Coronary artery (tissue), 2 donors: Measurements from ENCODE around the gene SNRPA.

Experiments
- DNase-seq: peaks from one replicate; pipeline ENCODE4 v3.0.0-alpha.2; 2017; ENCODE audit warnings: low spot score
- H3K27ac ChIP-seq, 2 donors: fragments of 200-600 bp; sonication (generic); one replicate each; pipeline ENCODE4 v1.5.1; 2016 to 2019
- H3K4me3 ChIP-seq: fragments of 200-600 bp; sonication (generic); 2 replicates; pipeline ENCODE4 v1.5.1; 2016; ENCODE audit warnings: mild to moderate bottlenecking, moderate library complexity
- TF ChIP-seq, protein P1 (sequence below): fragments of 200-600 bp; sonication (generic); IDR thresholded peaks from one replicate; pipeline ENCODE4 v1.5.1; 2019; ENCODE audit warnings: antibody characterized with exemption

SNRPA gene

GRCh38 chr19:40705950-40706619 lies 44.9 kb upstream of the SNRPA start:
- H3K27ac ChIP-seq = no peak overlapping the region

GRCh38 chr19:40707615-40708014 lies 43.4 kb upstream of the SNRPA start:
- H3K4me3 ChIP-seq = no peak overlapping the region
- TF ChIP-seq, protein P1, sequence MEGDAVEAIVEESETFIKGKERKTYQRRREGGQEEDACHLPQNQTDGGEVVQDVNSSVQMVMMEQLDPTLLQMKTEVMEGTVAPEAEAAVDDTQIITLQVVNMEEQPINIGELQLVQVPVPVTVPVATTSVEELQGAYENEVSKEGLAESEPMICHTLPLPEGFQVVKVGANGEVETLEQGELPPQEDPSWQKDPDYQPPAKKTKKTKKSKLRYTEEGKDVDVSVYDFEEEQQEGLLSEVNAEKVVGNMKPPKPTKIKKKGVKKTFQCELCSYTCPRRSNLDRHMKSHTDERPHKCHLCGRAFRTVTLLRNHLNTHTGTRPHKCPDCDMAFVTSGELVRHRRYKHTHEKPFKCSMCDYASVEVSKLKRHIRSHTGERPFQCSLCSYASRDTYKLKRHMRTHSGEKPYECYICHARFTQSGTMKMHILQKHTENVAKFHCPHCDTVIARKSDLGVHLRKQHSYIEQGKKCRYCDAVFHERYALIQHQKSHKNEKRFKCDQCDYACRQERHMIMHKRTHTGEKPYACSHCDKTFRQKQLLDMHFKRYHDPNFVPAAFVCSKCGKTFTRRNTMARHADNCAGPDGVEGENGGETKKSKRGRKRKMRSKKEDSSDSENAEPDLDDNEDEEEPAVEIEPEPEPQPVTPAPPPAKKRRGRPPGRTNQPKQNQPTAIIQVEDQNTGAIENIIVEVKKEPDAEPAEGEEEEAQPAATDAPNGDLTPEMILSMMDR = no peak
- H3K27ac ChIP-seq = no peak overlapping the region
- DNase-seq = no peak

More at GRCh38 chr19:40705950-40706619, 44.9 kb upstream of the SNRPA start:
- no peak overlapping the region for H3K4me3 ChIP-seq
- TF ChIP-seq, protein P1 = no peak
- no peak for DNase-seq

- no peak overlapping the region for H3K27ac ChIP-seq
- no peak overlapping the region for H3K4me3 ChIP-seq
- TF ChIP-seq, protein P1 = no peak
- DNase-seq = no peak
Measured at GRCh38 chr19:40709817-40710216, 41.2 kb upstream of the SNRPA start.

DNA sequence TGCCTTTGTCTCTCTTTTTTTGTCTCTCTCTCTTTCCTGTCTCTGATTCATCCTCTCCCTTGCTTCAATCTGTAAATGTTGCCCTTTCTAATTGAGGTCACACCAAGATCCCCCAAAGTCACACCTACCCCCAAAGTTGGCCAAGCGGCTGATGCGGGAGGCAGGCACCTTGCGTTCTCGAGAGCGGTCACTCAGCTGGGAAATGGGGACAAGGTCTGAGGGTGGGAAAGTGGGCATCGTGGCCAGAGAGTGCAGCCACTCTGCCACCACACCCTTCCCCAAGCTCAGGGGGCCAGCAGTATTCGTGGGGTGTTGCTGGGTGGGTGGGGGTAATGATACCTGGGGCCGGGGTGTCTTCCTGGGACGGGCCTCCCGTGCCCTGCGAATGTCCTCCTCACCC lies 37.1 kb upstream of the SNRPA start:
- Histone ChIP-seq H3K27ac (peak overlapping the region; percentile 94 to 98), H3K4me3 (peak overlapping the region; percentile 94)
- DNase-seq = no peak
- TF ChIP-seq, protein P1 = no peak

DNA sequence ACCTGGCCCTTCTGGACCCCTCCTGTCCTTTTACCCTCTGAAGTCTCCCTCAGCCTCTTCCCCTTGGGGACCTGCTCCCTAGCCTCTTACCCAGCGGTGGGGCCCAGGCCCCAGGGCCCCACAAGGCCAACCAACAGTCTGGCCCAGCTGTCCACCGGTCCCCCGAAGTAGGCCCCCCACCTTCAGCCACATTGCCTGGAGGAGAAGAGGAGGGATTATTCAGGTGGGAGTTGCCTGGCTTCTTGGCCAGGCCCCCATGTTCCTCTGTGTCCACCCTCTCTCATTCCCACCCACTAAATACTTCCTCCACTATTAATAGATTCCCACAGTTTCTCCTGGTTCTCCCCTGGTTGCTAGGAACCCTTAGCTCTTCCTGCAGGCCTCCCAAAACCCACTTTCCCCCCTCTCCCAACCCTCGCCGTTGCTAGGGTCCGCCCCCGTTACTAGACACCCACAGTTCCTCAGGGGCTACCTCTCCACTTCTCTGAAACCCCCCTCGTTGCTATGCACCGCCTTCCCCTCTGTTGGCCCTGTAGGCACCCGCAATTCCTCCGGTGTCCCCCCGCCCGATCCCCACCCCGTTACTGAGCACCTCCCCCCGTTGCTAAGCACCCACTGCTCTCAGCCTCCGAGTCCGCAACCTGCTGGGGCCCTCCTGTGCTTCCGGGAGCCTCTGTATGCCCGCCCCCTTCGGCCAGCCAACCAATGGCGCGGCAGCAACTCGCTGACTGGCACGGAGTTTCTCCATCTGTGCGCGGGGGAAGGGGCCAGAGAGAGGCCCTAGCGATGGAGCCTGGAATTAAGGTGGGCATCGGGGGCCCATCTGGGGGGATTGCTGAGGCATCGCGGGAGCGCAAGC lies 36.3 kb upstream of the SNRPA start:
- TF ChIP-seq, protein P1 = no peak
- H3K4me3 ChIP-seq = peak overlapping the region; percentile 94
- peak overlapping the region; percentile 94 to 98 for H3K27ac ChIP-seq
- DNase-seq = peak; percentile 95

- no peak for DNase-seq
Measured at GRCh38 chr19:40716031-40716481, 34.9 kb upstream of the SNRPA start.

More at GRCh38 chr19:40716031-40716481, 34.9 kb upstream of the SNRPA start:
- TF ChIP-seq, protein P1 = no peak
- peak overlapping the region; percentile 94 for H3K4me3 ChIP-seq
- peak overlapping the region; percentile 94 to 98 for H3K27ac ChIP-seq
